Keratinocyte (primary cell): ENCODE results near the gene SERGEF. TPM values are rescaled to one million over a fixed set of nuclear protein-coding genes. Genes with fewer than 3 reads are reported as not detected.

Experiments used
- DNase-seq: peaks from one replicate; pipeline ENCODE4 v3.0.0-alpha.2; 2011; ENCODE audit warnings: low read depth, missing footprints, low spot score
- FAIRE-seq: peaks from 2 replicates; lab custom pipeline; 2011; peaks lifted over from hg19 to GRCh38; lab: Jason Lieb, UNC
- H2AFZ ChIP-seq: 2 replicates; pipeline ENCODE4 v1.6.0; 2012; ENCODE audit warnings: low read length, control low read depth, inconsistent platforms; ENCODE audit not compliant: control insufficient read depth
- H3K27ac ChIP-seq: 2 replicates; pipeline ENCODE4 v1.5.1; 2011; ENCODE audit warnings: low read length; ENCODE audit not compliant: control insufficient read depth, insufficient read depth
- H3K27me3 ChIP-seq: 3 replicates; pipeline ENCODE4 v1.6.0; 2011; ENCODE audit warnings: low read length; ENCODE audit not compliant: control insufficient read depth, insufficient read depth; ENCODE audit errors: extremely low read depth
- H3K36me3 ChIP-seq, 2 experiments: 2 replicates in 1 of 2; 3 replicates in 1 of 2; pipeline ENCODE4 v1.5.1; 2011; ENCODE audit warnings: low read length in 2 of 2, mild to moderate bottlenecking in 1 of 2; ENCODE audit not compliant: control insufficient read depth in 2 of 2, insufficient read depth in 2 of 2; ENCODE audit errors: extremely low read depth in 1 of 2
- H3K4me1 ChIP-seq: 3 replicates; pipeline ENCODE4 v1.5.1; 2011; ENCODE audit warnings: low read length; ENCODE audit not compliant: control insufficient read depth, insufficient read depth; ENCODE audit errors: extremely low read depth
- H3K4me2 ChIP-seq: 3 replicates; pipeline ENCODE4 v1.6.0; 2011; ENCODE audit warnings: low read depth, low read length; ENCODE audit not compliant: control insufficient read depth, insufficient read depth; ENCODE audit errors: extremely low read depth
- H3K4me3 ChIP-seq, 3 experiments: fragments of 200-600 bp in 1 of 3; sonication (generic) in 1 of 3; 2 replicates in 2 of 3; 3 replicates in 1 of 3; pipeline ENCODE4 v1.5.1; 2011 to 2016; ENCODE audit warnings: low read length in 3 of 3, mild to moderate bottlenecking in 3 of 3, control low read depth in 2 of 3, inconsistent platforms in 1 of 3, low read depth in 1 of 3, mixed read lengths in 1 of 3, mixed run types in 1 of 3, moderate library complexity in 1 of 3; ENCODE audit not compliant: control insufficient read depth in 2 of 3, insufficient read depth in 2 of 3; ENCODE audit errors: extremely low read depth in 1 of 3
- H3K79me2 ChIP-seq: 2 replicates; pipeline ENCODE4 v1.6.0; 2012; ENCODE audit warnings: low read length; ENCODE audit not compliant: control insufficient read depth, insufficient read depth
- H3K9ac ChIP-seq: 3 replicates; pipeline ENCODE4 v1.6.0; 2011; ENCODE audit warnings: low read length; ENCODE audit not compliant: control insufficient read depth, insufficient read depth; ENCODE audit errors: extremely low read depth
- H3K9me1 ChIP-seq: 3 replicates; pipeline ENCODE4 v1.6.0; 2011; ENCODE audit warnings: low read length; ENCODE audit not compliant: control insufficient read depth, insufficient read depth; ENCODE audit errors: extremely low read depth
- H3K9me3 ChIP-seq: 2 replicates; pipeline ENCODE4 v1.5.1; 2012; ENCODE audit warnings: low read depth, low read length; ENCODE audit not compliant: control insufficient read depth
- H4K20me1 ChIP-seq: 3 replicates; pipeline ENCODE4 v1.6.0; 2011; ENCODE audit warnings: low read length; ENCODE audit not compliant: control insufficient read depth, insufficient read depth; ENCODE audit errors: extremely low read depth
- EZH2 ChIP-seq: IDR thresholded peaks from one replicate; pipeline ENCODE4 v1.6.1; 2012; ENCODE audit warnings: inconsistent platforms, mild to moderate bottlenecking, low read length, moderate library complexity
- dilution Hi-C: fragments of 300-500 bp; cut with MboI; formaldehyde crosslinking; loops from one replicate; pipeline ENCODE4 v1.7.0; 2020; ENCODE audit warnings: low sequenced_read_pairs; ENCODE audit not compliant: extremely low pct_ligation_motif_present
- polyA plus RNA-seq, 5 experiments: library from polyadenylated mRNA; depleted of rRNA in 3 of 5; stranded (reverse) in 3 of 5; stranded (forward) in 1 of 5; unstranded in 1 of 5; fragments of >200 nt; gene quantifications; 1 replicate in 1 of 5; 2 replicates in 3 of 5; 3 replicates in 1 of 5; pipeline versions ENCODE4 v1.2.1 to v1.2.3, GENCODE V29; 2011 to 2012; ENCODE audit warnings: missing spikeins in 2 of 5, low read depth in 1 of 5, low replicate concordance in 1 of 5
- TF ChIP-seq, protein P1 (sequence below), 3 experiments: IDR thresholded peaks in 1 of 3; conservative IDR thresholded peaks in 1 of 3; optimal IDR thresholded peaks in 1 of 3; 2 replicates in 2 of 3; 3 replicates in 1 of 3; pipeline versions ENCODE3 to v1.5.1; 2011; ENCODE audit warnings: low read length in 3 of 3, mild to moderate bottlenecking in 3 of 3, moderate library complexity in 2 of 3, control low read depth in 1 of 3, inconsistent platforms in 1 of 3; ENCODE audit not compliant: insufficient read depth in 2 of 3; ENCODE audit errors: extremely low read depth in 1 of 3

Gene SERGEF
- polyA plus RNA-seq, 1 donor (not counting 4 experiments of a cell fraction or from before 2014, with no cell fraction given) = 15.6 TPM

- TF ChIP-seq, protein P1, sequence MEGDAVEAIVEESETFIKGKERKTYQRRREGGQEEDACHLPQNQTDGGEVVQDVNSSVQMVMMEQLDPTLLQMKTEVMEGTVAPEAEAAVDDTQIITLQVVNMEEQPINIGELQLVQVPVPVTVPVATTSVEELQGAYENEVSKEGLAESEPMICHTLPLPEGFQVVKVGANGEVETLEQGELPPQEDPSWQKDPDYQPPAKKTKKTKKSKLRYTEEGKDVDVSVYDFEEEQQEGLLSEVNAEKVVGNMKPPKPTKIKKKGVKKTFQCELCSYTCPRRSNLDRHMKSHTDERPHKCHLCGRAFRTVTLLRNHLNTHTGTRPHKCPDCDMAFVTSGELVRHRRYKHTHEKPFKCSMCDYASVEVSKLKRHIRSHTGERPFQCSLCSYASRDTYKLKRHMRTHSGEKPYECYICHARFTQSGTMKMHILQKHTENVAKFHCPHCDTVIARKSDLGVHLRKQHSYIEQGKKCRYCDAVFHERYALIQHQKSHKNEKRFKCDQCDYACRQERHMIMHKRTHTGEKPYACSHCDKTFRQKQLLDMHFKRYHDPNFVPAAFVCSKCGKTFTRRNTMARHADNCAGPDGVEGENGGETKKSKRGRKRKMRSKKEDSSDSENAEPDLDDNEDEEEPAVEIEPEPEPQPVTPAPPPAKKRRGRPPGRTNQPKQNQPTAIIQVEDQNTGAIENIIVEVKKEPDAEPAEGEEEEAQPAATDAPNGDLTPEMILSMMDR (optimal IDR thresholded peaks at IDR 0.05 in 1 of 3, IDR thresholded peaks at IDR 0.05 in 1 of 3, conservative IDR thresholded peaks at IDR 0.05 in 1 of 3; ENCODE audit: extremely low read depth in 1 of 3, insufficient read depth in 2 of 3, low read length in 3 of 3) = no peak
- TF ChIP-seq EZH2 = no peak
- no peak overlapping the region for H2AFZ ChIP-seq
- H3K4me1 ChIP-seq = peaks cover under 1% of the 10 kb centered on the region
- no peaks in the 10 kb centered on the region for H4K20me1 ChIP-seq
- no peaks in the 10 kb centered on the region for H3K27me3 ChIP-seq
- H3K9me3 ChIP-seq = no peaks in the 10 kb centered on the region
- FAIRE-seq = no peak
- dilution Hi-C loops = no loop called here
- H3K27ac ChIP-seq = no peak overlapping the region
- DNase-seq = no peak
- H3K4me2 ChIP-seq = no peak overlapping the region
- no peak overlapping the region for H3K4me3 ChIP-seq
- no peaks in the 10 kb centered on the region for H3K36me3 ChIP-seq
- H3K9me1 ChIP-seq = no peaks in the 10 kb centered on the region
- no peak overlapping the region for H3K9ac ChIP-seq
- no peaks in the 10 kb centered on the region for H3K79me2 ChIP-seq
Measured at GRCh38 chr11:17821648-17822400, 191.0 kb downstream of the SERGEF start.

GRCh38 chr11:17816232-17816931, 196.5 kb downstream of the SERGEF start:
- peaks cover 24% of the 10 kb centered on the region for H3K4me1 ChIP-seq
- H3K27ac ChIP-seq = no peak overlapping the region
- no peaks in the 10 kb centered on the region for H4K20me1 ChIP-seq
- no peak overlapping the region for H3K4me3 ChIP-seq
- no peaks in the 10 kb centered on the region for H3K9me1 ChIP-seq
- no peak for DNase-seq
- FAIRE-seq = no peak
- peak overlapping the region; percentile 16 for H3K4me2 ChIP-seq
- TF ChIP-seq EZH2 = no peak
- no peaks in the 10 kb centered on the region for H3K36me3 ChIP-seq
- H3K79me2 ChIP-seq = no peaks in the 10 kb centered on the region
- H2AFZ ChIP-seq = no peak overlapping the region
- dilution Hi-C loops = no loop called here
- H3K27me3 ChIP-seq = no peaks in the 10 kb centered on the region
- no peaks in the 10 kb centered on the region for H3K9me3 ChIP-seq
- no peak overlapping the region for H3K9ac ChIP-seq
